HT-29 (cell line): Measurements from ENCODE around the gene ASTE1. TPM values are rescaled to one million over a fixed set of nuclear protein-coding genes. Genes with fewer than 3 reads are reported as not detected.
"Not testable (repeated sequence)": the region's sequence is repeated elsewhere in the genome, so short reads cannot be mapped to it uniquely, and the experiment has no call there.

ENCODE experiments used
- DNase-seq: peaks from one replicate; pipeline ENCODE4 v3.0.0-alpha.2; 2015; ENCODE audit warnings: low spot score
- total RNA-seq: library from RNA; depleted of rRNA; stranded (reverse); fragments of >200 nt; shearing (Covaris generic); gene quantifications from 2 replicates; pipeline ENCODE4 v1.2.3, GENCODE V29; 2014; rRNA removed

Gene ASTE1
- total RNA-seq = 4.5 and 6.5 TPM in 2 replicates

DNA sequence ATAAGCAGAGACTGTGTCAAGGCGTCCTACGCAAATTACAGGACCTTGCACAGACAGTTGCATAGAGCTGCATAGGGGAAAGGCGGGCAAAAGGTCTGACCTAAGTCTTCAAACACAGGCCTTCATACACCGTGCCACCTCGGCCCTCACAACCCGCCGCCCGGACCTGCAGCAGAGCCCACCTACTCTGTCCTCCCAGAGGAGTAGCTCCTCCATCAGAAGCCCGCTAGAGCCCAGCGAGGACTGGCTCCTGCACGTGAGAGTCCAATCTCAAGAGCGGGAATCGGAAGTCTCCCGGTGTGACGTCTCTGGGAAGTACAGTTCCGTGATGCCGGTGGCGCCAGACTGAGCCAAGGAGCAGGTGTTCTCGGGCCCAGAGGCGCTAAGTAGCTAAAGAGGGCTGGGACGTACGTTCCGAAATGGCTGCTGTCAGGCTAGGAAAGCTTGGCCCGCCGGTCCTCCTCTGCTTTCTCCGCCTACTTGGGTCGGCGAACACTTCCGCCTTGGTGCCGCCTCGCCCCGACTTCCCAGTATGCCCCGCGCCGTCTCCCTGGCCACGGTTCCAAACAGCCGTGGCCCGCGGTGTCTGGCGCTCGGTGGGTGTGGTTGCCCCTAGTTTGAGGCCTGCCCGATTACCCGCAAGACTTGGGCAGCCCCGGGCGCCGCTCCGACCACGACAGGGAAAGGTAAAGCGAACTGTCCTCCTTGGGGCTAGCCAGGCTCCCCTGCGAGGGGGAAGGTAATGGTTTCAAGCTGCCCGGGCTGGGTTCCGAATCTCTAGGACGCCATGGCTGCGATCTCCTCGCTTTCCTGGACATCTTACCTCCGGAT lies at the start of gene ASTE1, which contains the start of gene NEK11:
Gene ASTE1 (minus strand): TSS at position 505 of the 831 bp plus-strand sequence. CDS start 1,519 bp downstream, outside the sequence.
Gene NEK11 (plus strand): TSS at position 557 of the 831 bp plus-strand sequence. CDS start 2,832 bp downstream, outside the sequence.
- DNase-seq = peak; percentile 93

DNA sequence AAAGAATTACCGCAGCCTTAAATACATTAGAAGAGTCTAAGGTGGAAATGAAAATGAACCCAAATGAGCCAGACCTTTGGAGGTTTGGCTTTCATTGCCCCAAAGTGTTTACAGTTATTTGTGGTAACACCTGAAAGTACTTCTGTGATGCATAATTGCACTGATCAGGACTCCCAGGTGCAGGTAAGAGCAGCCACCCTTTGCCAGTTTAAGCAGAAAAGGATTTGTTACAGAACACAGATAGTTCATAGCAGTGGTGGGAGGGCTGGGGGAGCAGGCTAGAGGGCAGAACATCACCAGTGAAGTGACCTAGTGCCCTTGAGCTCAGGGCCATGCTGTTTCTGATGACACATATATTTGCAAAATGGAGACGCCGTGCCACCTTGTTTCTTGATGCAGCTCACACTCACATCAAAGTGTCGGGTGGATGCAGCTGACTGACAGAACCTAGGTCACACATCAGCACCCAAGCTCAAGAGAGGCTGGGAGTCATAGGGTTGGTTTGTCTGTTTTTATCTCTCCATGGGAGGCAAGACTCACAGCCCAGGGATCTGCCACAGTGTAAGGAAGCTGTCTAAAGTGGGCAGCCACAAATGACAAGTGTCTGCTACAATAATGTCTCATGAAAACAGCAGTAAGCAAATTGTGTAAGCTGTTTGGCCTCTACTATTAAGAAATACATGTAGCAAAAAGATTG lies 49.2 kb upstream of the ASTE1 start:
- DNase-seq = no peak

GRCh38 chr3:131072845-131073244 lies 46.2 kb upstream of the ASTE1 start:
- no peak for DNase-seq

DNA sequence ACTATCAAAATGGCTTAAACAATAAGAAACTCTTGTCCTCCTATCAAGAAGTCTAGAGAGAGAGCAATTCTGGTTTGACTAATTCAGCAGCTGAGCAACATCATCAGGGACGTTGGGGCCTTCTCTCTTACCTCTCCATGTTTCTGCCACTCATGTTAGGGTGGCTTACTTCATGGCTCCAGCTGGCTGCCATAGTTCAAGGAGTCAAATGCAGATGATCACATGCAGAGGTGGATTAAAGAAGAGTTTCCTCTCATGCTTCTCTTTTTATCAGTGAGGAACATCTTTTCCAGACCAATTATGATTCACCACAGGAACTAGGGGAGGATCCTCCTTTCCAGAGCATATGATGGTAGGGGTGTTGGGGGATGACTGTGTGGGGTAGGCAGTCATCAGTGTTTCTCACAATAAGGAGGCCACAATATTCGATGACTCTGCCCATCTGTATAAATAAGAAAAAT lies 45.5 kb upstream of the ASTE1 start:
- DNase-seq = no peak

- no peak for DNase-seq
These were observed 41.4 kb upstream of the ASTE1 start for GRCh38 chr3:131067983-131068382.

GRCh38 chr3:131053043-131053859 lies 26.6 kb upstream of the ASTE1 start:
- peak; percentile 13 for DNase-seq

GRCh38 chr3:131050001-131050400 lies 23.4 kb upstream of the ASTE1 start:
- DNase-seq = no peak

- no peak for DNase-seq
These were observed 21.4 kb upstream of the ASTE1 start for GRCh38 chr3:131048030-131048429.

DNA sequence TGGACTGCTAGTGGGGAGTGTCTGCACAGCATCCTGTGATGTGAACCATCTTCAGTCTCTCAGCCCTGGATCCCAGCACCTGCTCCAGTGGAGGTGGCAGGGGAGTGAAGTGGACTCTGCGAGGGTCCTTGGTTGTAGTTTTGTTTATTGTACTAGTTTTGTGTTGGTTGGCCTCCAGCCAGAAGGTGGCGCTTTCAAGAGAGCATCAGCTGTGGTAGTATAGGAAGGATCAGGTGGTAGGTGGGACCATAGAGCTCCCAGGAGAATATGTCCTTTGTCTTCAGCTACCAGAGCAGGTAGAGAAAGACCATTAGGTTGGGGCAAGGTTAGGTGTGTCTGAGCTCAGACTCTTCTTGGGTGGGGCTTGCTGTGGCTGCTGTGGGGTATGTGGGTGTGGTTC lies 21.0 kb upstream of the ASTE1 start:
- peak; percentile 25 for DNase-seq

DNA sequence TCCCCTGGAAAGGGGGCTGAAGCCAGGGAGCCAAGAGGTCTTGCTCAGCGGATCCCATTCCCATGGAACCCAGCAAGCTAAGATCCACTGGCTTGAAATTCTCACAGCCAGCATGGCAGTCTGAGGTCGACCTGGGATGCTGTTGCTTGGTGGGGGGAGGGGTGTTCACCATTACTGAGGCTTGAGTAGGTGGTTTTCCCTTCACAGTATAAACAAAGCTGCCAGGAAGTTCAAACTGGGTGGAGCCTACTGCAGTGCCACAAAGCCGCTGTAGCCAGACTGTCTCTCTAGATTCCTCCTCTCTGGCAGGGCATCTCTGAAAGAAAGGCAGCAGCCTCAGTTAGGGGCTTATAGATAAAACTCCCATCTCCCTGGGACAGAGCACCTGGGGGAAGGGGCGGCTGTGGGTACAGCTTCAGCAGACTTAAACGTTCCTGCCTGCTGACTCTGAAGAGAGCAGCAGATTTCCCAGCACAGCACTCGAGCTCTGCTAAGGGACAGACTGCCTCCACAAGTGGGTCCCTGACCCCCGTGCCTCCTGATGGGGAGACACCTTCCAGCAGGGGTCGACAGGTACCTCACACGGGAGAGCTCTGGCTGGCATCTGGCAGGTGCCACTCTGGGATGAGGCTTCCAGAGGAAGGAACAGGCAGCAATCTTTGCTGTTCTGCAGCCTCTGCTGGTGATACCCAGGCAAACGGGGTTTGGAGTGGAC lies 15.8 kb upstream of the ASTE1 start:
- DNase-seq = not testable (repeated sequence)

DNA sequence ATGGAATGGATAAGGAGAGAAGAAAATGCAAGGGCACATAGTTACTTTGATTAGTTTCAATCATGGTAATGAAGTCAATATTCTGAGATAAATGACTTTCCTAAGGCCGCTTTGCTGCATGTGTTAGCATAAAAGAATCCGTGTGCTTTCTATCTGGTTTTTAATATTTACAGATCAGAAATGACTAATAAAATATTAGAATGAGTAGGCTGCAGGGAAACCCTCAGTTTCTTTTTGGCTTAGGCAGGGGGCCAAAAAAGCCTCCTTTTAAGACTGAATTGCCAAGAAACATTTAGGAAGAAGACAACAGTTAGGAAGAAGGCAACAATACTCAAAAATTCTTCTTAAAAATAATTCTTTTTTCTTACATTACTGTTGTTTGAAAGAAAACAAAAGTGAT lies 11.7 kb upstream of the ASTE1 start:
- no peak for DNase-seq

GRCh38 chr3:131036986-131037385 lies 10.4 kb upstream of the ASTE1 start:
- DNase-seq = no peak

DNA sequence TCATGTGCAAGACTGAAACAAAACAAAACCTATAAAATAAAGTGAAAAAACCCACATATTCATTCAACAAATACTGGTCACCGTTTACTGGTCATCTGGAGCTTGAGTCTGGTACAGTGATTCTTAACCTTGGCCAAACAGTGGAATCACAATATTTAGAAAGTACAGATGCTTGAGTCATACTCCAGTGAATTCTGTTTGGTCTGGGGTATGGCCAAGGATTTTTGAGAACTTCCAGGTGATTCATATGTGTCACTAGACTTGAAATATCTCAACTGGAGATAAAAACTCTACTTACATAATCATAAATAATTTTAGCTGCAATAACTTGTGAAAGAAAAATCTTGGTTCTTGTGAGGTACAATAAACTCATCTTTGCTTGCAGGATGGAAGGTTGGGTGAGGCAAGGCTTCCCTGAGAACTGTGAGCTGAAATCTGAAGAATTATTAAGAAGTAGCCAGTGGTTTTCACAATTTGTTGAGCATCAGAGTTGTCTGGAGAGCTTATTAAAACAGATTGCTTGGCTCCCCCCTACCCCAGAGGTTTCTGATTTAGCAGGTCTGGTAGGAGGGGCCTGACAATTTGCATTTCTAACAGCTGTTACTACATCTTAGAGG lies 9.7 kb upstream of the ASTE1 start:
- no peak for DNase-seq

GRCh38 chr3:131033480-131034080 lies 7.0 kb upstream of the ASTE1 start:
- DNase-seq = peak; percentile 70

- DNase-seq = no peak
These were observed 5.0 kb upstream of the ASTE1 start for GRCh38 chr3:131031660-131032059.

DNA sequence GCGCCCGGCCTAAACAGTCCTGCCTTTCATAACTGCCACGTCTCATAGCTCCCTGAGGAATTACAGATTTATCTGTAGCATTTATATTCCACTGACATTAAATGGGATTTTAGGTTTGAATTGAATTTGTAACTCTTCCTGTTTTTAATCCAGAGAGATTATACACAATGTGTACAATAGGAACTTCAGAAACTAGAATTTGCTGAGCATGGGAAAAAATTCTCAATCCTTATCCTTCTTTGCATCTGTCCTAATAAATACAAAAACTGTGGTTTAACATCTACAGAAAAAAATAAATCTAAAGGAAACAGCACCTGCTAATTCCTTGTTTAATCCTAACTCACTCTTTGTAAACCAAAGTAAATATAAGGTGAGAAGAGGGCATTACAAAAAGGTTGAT lies 2.2 kb upstream of the ASTE1 start:
- DNase-seq = no peak

GRCh38 chr3:131025539-131025938 lies 1.1 kb downstream of the ASTE1 start:
- DNase-seq = no peak

- DNase-seq = no peak
These were observed 6.4 kb downstream of the ASTE1 start for GRCh38 chr3:131020122-131020693.

DNA sequence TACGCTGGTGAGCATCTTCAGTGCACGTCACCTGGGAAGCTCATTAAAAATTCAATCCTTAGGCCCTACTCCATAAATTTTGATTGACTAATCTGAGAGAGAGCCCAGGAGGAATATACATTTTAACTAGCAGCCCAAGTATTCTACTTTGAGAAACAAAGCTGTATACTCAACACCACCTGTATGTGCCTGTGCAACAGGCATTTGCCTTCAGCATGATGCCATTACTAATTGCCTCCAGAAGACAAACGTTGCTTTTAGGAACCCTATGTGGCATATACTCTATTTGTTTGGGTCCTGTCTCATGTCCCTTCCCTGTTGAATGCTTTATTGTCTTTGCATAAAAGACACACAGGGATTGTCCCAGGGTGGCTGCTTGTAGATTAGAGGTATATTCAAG lies 7.7 kb downstream of the ASTE1 start:
- no peak for DNase-seq

DNA sequence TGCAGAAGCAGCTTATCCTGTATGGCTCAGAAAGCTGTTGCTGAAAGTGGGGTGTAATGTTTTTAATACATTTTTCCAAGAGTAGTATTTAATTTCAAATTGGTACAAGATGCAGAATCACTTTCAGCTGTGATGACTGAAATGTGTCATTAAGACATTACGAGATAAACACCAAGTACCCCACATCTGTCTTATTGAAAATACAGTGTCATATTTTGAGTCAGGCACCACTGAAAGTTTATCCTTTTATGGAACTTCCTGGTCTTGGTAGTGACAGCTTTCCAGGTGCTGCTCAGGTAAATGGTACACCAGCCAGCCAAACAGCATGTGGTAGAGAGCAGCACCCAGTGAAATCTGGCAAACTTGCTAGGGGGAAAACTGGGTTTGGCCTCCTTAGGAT lies 16.9 kb downstream of the ASTE1 start:
- DNase-seq = no peak
